Right cardiac atrium (tissue), 5 donors: Measurements from ENCODE around the gene ADIG. TPM values are rescaled to one million over a fixed set of nuclear protein-coding genes. Genes with fewer than 3 reads are reported as not detected.

Experiments
- ATAC-seq, 2 donors: fragments of 200-7000 bp; cut with Tn5 transposase; one replicate each; pipeline versions ENCODE4 v1.8.0 to v1.9.1; 2020; ENCODE audit warnings: moderate library complexity in 2 of 2, mild to moderate bottlenecking in 1 of 2
- DNase-seq, 3 donors: peaks; one replicate each; pipeline ENCODE4 v3.0.0-alpha.2; 2020
- H3K27ac ChIP-seq: one replicate; pipeline ENCODE4 v1.5.1; 2013; ENCODE audit warnings: mild to moderate bottlenecking, low read length, control low read depth, moderate library complexity
- H3K27me3 ChIP-seq: one replicate; pipeline ENCODE4 v1.6.1; 2013; ENCODE audit not compliant: control insufficient read depth, insufficient read depth
- H3K4me1 ChIP-seq: one replicate; pipeline ENCODE4 v1.6.1; 2013; ENCODE audit warnings: low read length; ENCODE audit not compliant: control insufficient read depth, insufficient read depth
- H3K4me3 ChIP-seq: one replicate; pipeline ENCODE4 v1.5.1; 2013; ENCODE audit warnings: low read length, control low read depth
- H3K9me3 ChIP-seq: one replicate; pipeline ENCODE4 v1.6.1; 2013; ENCODE audit warnings: low read length; ENCODE audit not compliant: control insufficient read depth
- WGBS: extraction: QIAGEN DNeasy Blood & Tissue Kit; methylation state at CpG from one replicate; pipeline ENCODE4 v1.1.7; 2013; 5-methylcytosine and 5-hydroxymethylcytosine counted together
- intact Hi-C, 4 donors: fragments of 100-400 bp; cut with DNase I; formaldehyde crosslinking; loops; one replicate each; pipeline versions ENCODE4 v1.11.0 to v1.14.0; 2022 to 2023
- polyA plus RNA-seq: library from polyadenylated mRNA; stranded (reverse); fragments of 200-250 nt; gene quantifications from one replicate; pipeline ENCODE4 v1.2.3, GENCODE V29; 2013
- total RNA-seq, 4 donors: library from RNA; stranded (reverse); fragmentation: NEBNext Ultra II Directional; extraction: Animal tissue kit (Norgen Biotek cat#: 25700); gene quantifications; one replicate each; pipeline ENCODE4 v1.2.1, GENCODE V29; 2021
- donor health status: healthy with polysubstance abuse.
- donor health status: DM: no; HTN: yes; CAD: no.
- donor health status: DM: no; HTN: no; CAD: no.
- donor health status: DM: no; HTN: yes; CAD: no; lungs with severe emphysema.
- donor health status: DM: yes; HTN: yes; CAD: no.

The ADIG gene
- total and polyA plus RNA-seq, 5 donors: not detected

- H3K4me1 ChIP-seq: no peaks in the 10 kb centered on the region
- intact Hi-C loops: no loop called here
- H3K27me3 ChIP-seq: no peaks in the 10 kb centered on the region
- WGBS: 69% methylated on average over 4 of the region's 4 CpGs
- DNase-seq: no peak
- H3K4me3 ChIP-seq: no peak overlapping the region
- peaks cover 2% of the 10 kb centered on the region for H3K9me3 ChIP-seq
- ATAC-seq: no peak
- no peak overlapping the region for H3K27ac ChIP-seq
Measured at GRCh38 chr20:38623061-38623460, 42.1 kb downstream of the ADIG start.

DNA sequence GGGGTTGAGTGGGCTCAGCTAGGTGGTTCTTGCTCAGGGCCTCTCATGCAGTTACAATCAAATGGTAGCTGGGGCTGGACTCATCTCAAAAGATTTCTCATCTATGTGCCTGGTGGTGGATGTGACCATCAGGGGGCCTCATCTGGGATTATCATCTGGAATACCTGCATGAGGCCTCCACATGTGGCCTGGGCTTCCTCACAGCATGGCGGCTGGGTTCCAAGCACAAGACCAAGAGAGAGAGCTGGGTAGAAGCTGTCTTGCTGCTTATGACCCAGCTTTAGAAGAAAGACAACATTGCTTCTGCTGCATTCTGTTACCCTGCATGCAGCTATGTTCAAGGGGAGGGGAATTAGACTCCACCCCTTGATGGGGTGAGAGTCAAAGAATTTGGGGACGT lies 43.1 kb downstream of the ADIG start:
- ATAC-seq (no peak), DNase-seq (no peak)
- WGBS: 78% methylated on average over 2 of the region's 2 CpGs
- intact Hi-C loops: no loop called here
- Histone ChIP-seq H3K27ac (no peak overlapping the region), H3K9me3 (peaks cover 2% of the 10 kb centered on the region), H3K4me1 (no peaks in the 10 kb centered on the region), H3K27me3 (no peaks in the 10 kb centered on the region), H3K4me3 (no peak overlapping the region)

- H3K9me3 ChIP-seq: peaks cover 2% of the 10 kb centered on the region
- ATAC-seq: no peak
- no peak overlapping the region for H3K4me3 ChIP-seq
- H3K27ac ChIP-seq: no peak overlapping the region
- no peaks in the 10 kb centered on the region for H3K27me3 ChIP-seq
- intact Hi-C loops: no loop called here
- DNase-seq: no peak
- no peaks in the 10 kb centered on the region for H3K4me1 ChIP-seq
Measured at GRCh38 chr20:38625896-38626295, 44.9 kb downstream of the ADIG start.

DNA sequence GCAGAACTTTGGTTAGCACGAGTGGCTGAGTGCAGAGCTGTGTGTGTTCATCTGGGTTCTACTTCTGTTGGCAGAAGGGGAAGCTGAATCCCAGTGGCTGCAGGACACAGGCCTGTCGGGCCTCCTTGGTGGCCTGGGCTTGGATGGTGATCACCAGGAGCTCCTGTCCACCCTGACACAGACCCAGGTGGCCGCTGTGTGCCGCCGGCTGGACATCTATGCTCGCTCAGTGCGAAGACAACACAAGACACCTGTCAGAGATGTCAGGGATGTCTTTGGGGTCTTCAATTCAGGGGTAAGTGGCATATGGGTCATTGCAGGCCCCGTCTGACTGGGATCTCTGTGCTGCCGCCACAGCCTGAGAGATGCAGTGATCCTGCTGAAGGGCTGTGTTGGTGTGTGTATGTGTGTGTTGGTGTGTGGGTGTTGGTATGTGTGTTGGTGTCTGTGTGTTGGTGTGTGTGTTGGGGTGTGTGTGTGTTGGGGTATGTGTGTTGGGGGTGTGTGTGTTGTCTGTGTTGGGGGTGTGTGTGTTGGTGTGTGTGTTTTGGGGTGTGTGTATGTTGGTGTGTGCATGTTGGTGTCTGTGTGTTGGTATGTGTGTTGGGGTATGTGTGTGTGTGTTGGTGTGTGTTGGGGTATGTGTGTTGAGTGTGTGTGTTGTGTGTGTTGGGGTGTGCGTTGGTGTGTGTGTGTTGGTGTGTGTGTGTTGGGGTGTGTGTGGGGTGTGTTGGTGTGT lies 46.1 kb downstream of the ADIG start:
- H3K9me3 ChIP-seq: peaks cover 2% of the 10 kb centered on the region
- no peaks in the 10 kb centered on the region for H3K27me3 ChIP-seq
- ATAC-seq (no peak), DNase-seq (no peak)
- intact Hi-C loops: no loop called here
- no peaks in the 10 kb centered on the region for H3K4me1 ChIP-seq
- 86% methylated on average over 10 of the region's 10 CpGs for WGBS
- H3K27ac ChIP-seq: no peak overlapping the region
- H3K4me3 ChIP-seq: no peak overlapping the region

GRCh38 chr20:38628580-38629470 lies 47.8 kb downstream of the ADIG start:
- ATAC-seq (no peak), DNase-seq (no peak)
- Histone ChIP-seq H3K27me3 (no peaks in the 10 kb centered on the region), H3K4me3 (no peak overlapping the region), H3K9me3 (peaks cover 2% of the 10 kb centered on the region), H3K4me1 (no peaks in the 10 kb centered on the region), H3K27ac (no peak overlapping the region)
- WGBS: 83% methylated on average over 9 of the region's 9 CpGs
- intact Hi-C loops: no loop called here

GRCh38 chr20:38629979-38630378 lies 49.0 kb downstream of the ADIG start:
- Histone ChIP-seq H3K9me3 (no peaks in the 10 kb centered on the region), H3K27ac (no peak overlapping the region), H3K4me3 (no peak overlapping the region), H3K27me3 (no peaks in the 10 kb centered on the region), H3K4me1 (no peaks in the 10 kb centered on the region)
- DNase-seq (no peak), ATAC-seq (no peak)
- intact Hi-C loops: no loop called here
- WGBS: 71% methylated on average over 1 of the region's 1 CpG

DNA sequence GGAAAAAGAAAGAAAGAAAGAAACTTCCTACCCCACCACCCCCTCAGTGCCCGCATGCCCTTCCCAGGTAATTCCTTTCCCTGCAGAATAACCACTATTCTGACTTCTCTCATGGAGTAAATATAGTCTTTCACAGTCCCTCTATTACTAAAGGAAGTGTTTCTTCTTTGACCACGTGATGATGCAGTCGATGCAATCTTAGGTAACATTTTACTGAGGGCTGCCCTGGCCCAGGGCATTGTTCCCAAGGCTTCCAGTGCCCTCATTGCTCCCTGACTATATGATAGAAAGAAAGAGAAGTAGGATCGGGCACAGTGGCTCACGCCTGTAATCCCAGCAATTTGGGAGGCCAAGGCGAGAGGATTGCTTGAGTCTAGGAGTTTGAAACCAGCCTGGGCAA lies 49.7 kb downstream of the ADIG start:
- 78% methylated on average over 6 of the region's 6 CpGs for WGBS
- Histone ChIP-seq H3K4me3 (no peak overlapping the region), H3K4me1 (no peaks in the 10 kb centered on the region), H3K27me3 (no peaks in the 10 kb centered on the region), H3K27ac (no peak overlapping the region), H3K9me3 (no peaks in the 10 kb centered on the region)
- DNase-seq (no peak), ATAC-seq (no peak)
- intact Hi-C loops: no loop called here

DNA sequence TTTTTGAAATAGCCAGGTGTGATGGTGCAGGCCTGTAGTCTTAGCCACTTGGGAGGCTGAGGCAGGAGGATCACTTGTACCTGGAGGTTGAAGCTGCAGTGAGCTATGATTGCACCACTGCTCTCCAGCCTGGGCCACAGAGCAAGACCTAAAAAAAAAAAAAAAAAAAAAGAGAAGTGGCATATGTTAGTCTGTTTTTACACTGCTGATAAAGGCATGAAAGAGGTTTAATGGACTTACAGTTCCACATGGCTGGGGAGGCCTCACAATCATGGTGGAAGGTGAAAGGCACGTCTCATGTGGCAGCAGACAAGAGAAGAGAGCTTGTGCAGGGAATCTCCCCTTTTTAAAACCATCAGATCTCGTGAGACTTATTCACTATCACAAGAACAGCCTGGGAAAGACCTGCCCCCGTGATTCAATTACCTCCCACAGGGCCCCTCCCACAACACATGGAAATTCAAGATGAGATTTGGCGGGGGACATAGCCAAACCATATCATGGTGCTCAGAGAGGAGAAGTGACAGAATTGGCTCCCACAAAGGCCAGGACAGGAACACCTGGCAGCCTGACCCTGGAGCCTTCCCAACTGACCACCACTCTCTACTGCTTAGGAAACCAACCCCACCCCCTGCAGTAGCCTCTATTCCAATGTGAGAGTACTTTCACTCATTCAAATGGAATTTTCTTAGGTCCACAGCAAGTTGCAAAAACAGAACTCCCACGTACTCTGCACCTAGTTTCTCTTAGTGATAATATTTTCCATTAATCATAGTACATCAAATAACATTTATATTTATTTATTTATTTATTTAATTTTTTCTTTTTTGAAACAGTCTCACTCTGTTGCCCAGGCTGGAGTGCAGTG lies 50.4 kb downstream of the ADIG start:
- Histone ChIP-seq H3K4me3 (no peak overlapping the region), H3K27me3 (no peaks in the 10 kb centered on the region), H3K9me3 (no peaks in the 10 kb centered on the region), H3K4me1 (no peaks in the 10 kb centered on the region), H3K27ac (no peak overlapping the region)
- 41% methylated on average over 5 of the region's 5 CpGs for WGBS
- DNase-seq: no peak
- ATAC-seq: no peak
- intact Hi-C loops: no loop called here

DNA sequence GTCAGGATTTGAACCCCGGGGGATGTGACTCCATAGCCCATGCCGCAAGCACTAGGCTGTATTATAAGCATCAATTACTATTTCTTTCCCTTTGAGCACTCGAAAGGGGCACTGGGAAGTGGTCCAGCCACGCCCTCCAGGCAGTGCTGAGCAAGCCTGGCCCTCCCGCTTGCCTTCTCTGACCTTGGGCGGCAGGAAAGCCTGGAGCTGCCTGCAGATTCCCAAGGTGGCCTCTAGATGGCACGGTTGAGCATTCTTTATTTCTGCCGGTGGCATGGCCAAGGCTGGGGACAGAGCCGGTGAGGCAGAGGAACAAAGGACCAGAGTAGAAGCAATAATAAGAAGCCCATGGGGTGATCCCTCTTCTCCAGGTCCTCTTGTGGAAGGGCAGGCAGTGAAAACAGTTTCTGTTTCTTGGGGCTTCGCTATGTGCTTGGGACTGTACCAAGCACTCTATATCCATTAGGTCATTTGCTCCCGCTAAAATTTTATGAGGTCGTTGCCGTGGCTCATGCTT lies 52.6 kb downstream of the ADIG start:
- 38% methylated on average over 13 of the region's 13 CpGs for WGBS
- Histone ChIP-seq H3K27ac (no peak overlapping the region), H3K9me3 (no peaks in the 10 kb centered on the region), H3K4me1 (no peaks in the 10 kb centered on the region), H3K27me3 (no peaks in the 10 kb centered on the region), H3K4me3 (no peak overlapping the region)
- DNase-seq (peak in 2 of 3 donors; percentile 39 to 65), ATAC-seq (peak; percentile 67 to 79)
- intact Hi-C loops: no loop called here

DNA sequence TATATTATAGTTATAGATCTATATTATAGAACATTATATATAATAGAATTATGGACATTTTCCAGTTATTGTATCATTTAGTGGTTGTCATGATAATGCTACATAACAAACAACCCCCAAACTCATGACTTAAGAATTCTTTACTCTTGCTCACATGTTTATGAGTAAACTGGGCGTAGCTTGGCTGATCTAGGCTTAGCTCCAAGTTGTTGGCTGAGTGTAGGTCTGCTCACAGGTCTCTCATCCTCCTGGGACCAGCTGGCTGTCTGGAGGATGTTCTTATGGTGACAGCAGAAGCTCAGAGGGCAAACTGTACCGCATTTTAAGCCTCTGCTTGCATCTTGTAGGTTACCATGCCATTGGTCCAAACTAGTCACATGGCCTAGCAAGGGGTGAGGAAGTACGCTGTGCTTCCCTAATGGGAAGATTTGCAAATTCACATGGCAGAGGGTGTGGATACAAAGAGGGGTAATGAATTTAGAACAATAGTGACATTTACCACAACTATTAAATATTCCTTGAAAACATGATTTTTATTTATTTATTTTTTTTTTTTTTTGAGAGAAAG lies 54.8 kb downstream of the ADIG start:
- H3K4me1 ChIP-seq: no peaks in the 10 kb centered on the region
- no peak overlapping the region for H3K27ac ChIP-seq
- 50% methylated on average over 3 of the region's 3 CpGs for WGBS
- H3K4me3 ChIP-seq: no peak overlapping the region
- H3K9me3 ChIP-seq: no peaks in the 10 kb centered on the region
- ATAC-seq: no peak
- DNase-seq: no peak
- H3K27me3 ChIP-seq: no peaks in the 10 kb centered on the region
- intact Hi-C loops: no loop called here
